Liver (tissue), 9 donors: Measurements from ENCODE around the gene ARAP3. TPM values are rescaled to one million over a fixed set of nuclear protein-coding genes. Genes with fewer than 3 reads are reported as not detected.

Experiments
- DNase-seq: peaks from one replicate; pipeline ENCODE4 v3.0.0-alpha.2; 2017; ENCODE audit warnings: low spot score
- H3K27ac ChIP-seq, 2 donors: one replicate each; pipeline ENCODE4 v1.7.0; 2013; ENCODE audit warnings: inconsistent platforms in 2 of 2, low read length in 2 of 2, control low read depth in 1 of 2, low read depth in 1 of 2, mild to moderate bottlenecking in 1 of 2
- H3K27me3 ChIP-seq, 4 donors: one replicate each; pipeline versions ENCODE4 v1.6.1 to v1.7.0; 2013; ENCODE audit warnings: low read length in 3 of 4, inconsistent platforms in 1 of 4, mild to moderate bottlenecking in 1 of 4, moderate library complexity in 1 of 4; ENCODE audit not compliant: control insufficient read depth in 4 of 4, insufficient read depth in 4 of 4
- H3K36me3 ChIP-seq, 4 donors: one replicate each; pipeline versions ENCODE4 v1.6.1 to v1.7.0; 2013; ENCODE audit warnings: low read length in 3 of 4, mild to moderate bottlenecking in 3 of 4, low read depth in 1 of 4, moderate library complexity in 1 of 4; ENCODE audit not compliant: control insufficient read depth in 4 of 4, insufficient read depth in 3 of 4
- H3K4me1 ChIP-seq, 4 donors: one replicate each; pipeline versions ENCODE4 v1.6.1 to v1.7.0; 2013; ENCODE audit warnings: low read length in 3 of 4, mild to moderate bottlenecking in 3 of 4, moderate library complexity in 1 of 4; ENCODE audit not compliant: control insufficient read depth in 4 of 4, insufficient read depth in 4 of 4
- H3K4me3 ChIP-seq, 3 donors: one replicate each; pipeline versions ENCODE4 v1.6.1 to v1.7.0; 2013; ENCODE audit warnings: low read length in 3 of 3, control low read depth in 1 of 3, low read depth in 1 of 3, mild to moderate bottlenecking in 1 of 3
- H3K9ac ChIP-seq, 2 donors: one replicate each; pipeline ENCODE4 v1.7.0; 2013; ENCODE audit warnings: low read length in 2 of 2, mild to moderate bottlenecking in 2 of 2, moderate library complexity in 2 of 2, control low read depth in 1 of 2, low read depth in 1 of 2
- H3K9me3 ChIP-seq, 4 donors: one replicate each; pipeline versions ENCODE4 v1.6.1 to v1.7.0; 2013; ENCODE audit warnings: low read length in 3 of 4; ENCODE audit not compliant: control insufficient read depth in 4 of 4
- ATF3 ChIP-seq: IDR thresholded peaks from 2 replicates; pipeline ENCODE4 v1.6.1; 2016; ENCODE audit warnings: antibody characterized with exemption
- CTCF ChIP-seq: fragments of 150-350 bp; IDR thresholded peaks from 2 replicates; pipeline ENCODE4 v1.5.1; 2017; ENCODE audit warnings: improper control_type of control experiment, low read depth, low read length; ENCODE audit not compliant: missing input control
- EGR1 ChIP-seq, 2 donors: IDR thresholded peaks; 2 replicates each; pipeline ENCODE4 v1.6.1; 2016 to 2018; ENCODE audit warnings: antibody characterized with exemption in 2 of 2, low read depth in 2 of 2
- FOXA1 ChIP-seq: IDR thresholded peaks from 2 replicates; pipeline ENCODE4 v1.6.1; 2016; ENCODE audit warnings: antibody characterized with exemption
- FOXA2 ChIP-seq: IDR thresholded peaks from 2 replicates; pipeline ENCODE4 v1.6.1; 2016; ENCODE audit warnings: antibody characterized with exemption
- GABPA ChIP-seq, 2 donors: IDR thresholded peaks in 1 of 2; conservative IDR thresholded peaks in 1 of 2; 2 replicates each; pipeline ENCODE4 v1.6.1; 2016; ENCODE audit warnings: antibody characterized with exemption in 2 of 2, mild to moderate bottlenecking in 1 of 2, moderate library complexity in 1 of 2
- HNF4A ChIP-seq, 2 donors: conservative IDR thresholded peaks; 2 replicates each; pipeline ENCODE4 v1.6.1; 2016; ENCODE audit warnings: antibody characterized with exemption in 2 of 2, mild to moderate bottlenecking in 2 of 2
- HNF4G ChIP-seq: IDR thresholded peaks from 2 replicates; pipeline ENCODE4 v1.6.1; 2016; ENCODE audit warnings: antibody characterized with exemption
- JUND ChIP-seq, 2 donors: IDR thresholded peaks; 2 replicates each; pipeline ENCODE4 v1.6.1; 2016; ENCODE audit warnings: antibody characterized with exemption in 2 of 2
- NR2F2 ChIP-seq: IDR thresholded peaks from 2 replicates; pipeline ENCODE4 v1.6.1; 2016; ENCODE audit warnings: antibody characterized with exemption
- RAD21 ChIP-seq, 2 donors: IDR thresholded peaks; 2 replicates each; pipeline ENCODE4 v1.6.1; 2016; ENCODE audit warnings: antibody characterized with exemption in 2 of 2, mild to moderate bottlenecking in 2 of 2
- REST ChIP-seq: IDR thresholded peaks from 2 replicates; pipeline ENCODE4 v1.6.1; 2016; ENCODE audit warnings: antibody characterized with exemption, mild to moderate bottlenecking
- RXRA ChIP-seq, 2 donors: IDR thresholded peaks; 2 replicates each; pipeline ENCODE4 v1.6.1; 2017 to 2018; ENCODE audit warnings: antibody characterized with exemption in 2 of 2, mild to moderate bottlenecking in 1 of 2
- SP1 ChIP-seq: IDR thresholded peaks from 2 replicates; pipeline ENCODE4 v1.6.1; 2018; ENCODE audit warnings: antibody characterized with exemption, mild to moderate bottlenecking
- TAF1 ChIP-seq: conservative IDR thresholded peaks from 2 replicates; pipeline ENCODE4 v1.6.1; 2016; ENCODE audit warnings: antibody characterized with exemption, mild to moderate bottlenecking
- YY1 ChIP-seq: IDR thresholded peaks from 2 replicates; pipeline ENCODE4 v1.6.1; 2016; ENCODE audit warnings: antibody characterized with exemption, mild to moderate bottlenecking
- ZBTB33 ChIP-seq: IDR thresholded peaks from 2 replicates; pipeline ENCODE4 v1.6.1; 2016; ENCODE audit warnings: antibody characterized with exemption
- WGBS: extraction: QIAGEN DNeasy Blood & Tissue Kit; methylation state at CpG from one replicate; pipeline ENCODE4 v1.1.7; 2013; 5-methylcytosine and 5-hydroxymethylcytosine counted together
- polyA plus RNA-seq, 2 donors: library from polyadenylated mRNA; stranded (reverse) in 1 of 2; unstranded in 1 of 2; fragments of 200-250 nt in 1 of 2; fragments of >200 nt in 1 of 2; fragmentation: Nextera tagmentation in 1 of 2; extraction: Ambion mirVana in 1 of 2; gene quantifications; one replicate each; pipeline versions ENCODE4 v1.2.1 to v1.2.3, GENCODE V29; 2013 to 2015
- total RNA-seq, 2 donors: library from RNA; depleted of rRNA; stranded (reverse); fragments of >200 nt; gene quantifications; one replicate each; pipeline ENCODE4 v1.2.3, GENCODE V29; 2014
- donor health status: healthy.
- donor health status: healthy.
- donor health status: healthy.
- donor health status: healthy.
- donor health status: healthy.

Gene ARAP3
- total and polyA plus RNA-seq, 4 donors: 1.6 to 4.7 (median 2.1) TPM

GRCh38 chr5:141683596-141684141 is 1.6 kb upstream of the ARAP3 start:
- Histone ChIP-seq H3K9ac (no peak overlapping the region), H3K27ac (no peak overlapping the region), H3K27me3 (no peaks in the 10 kb centered on the region), H3K4me3 (no peak overlapping the region), H3K36me3 (no peaks in the 10 kb centered on the region), H3K4me1 (peaks cover 2 to 13% (median 5%) of the 10 kb centered on the region in 4 donors), H3K9me3 (no peaks in the 10 kb centered on the region)
- DNase-seq: no peak
- TF ChIP-seq YY1: no peak
- TF ChIP-seq FOXA1: no peak
- no peak for TF ChIP-seq SP1
- no peak for TF ChIP-seq ZBTB33
- no peak for TF ChIP-seq ATF3
- TF ChIP-seq JUND (IDR thresholded peaks at IDR 0.05): no peak
- TF ChIP-seq GABPA (IDR thresholded peaks at IDR 0.05 in 1 of 2, conservative IDR thresholded peaks at IDR 0.05 in 1 of 2): no peak
- no peak for TF ChIP-seq NR2F2
- no peak for TF ChIP-seq EGR1 (IDR thresholded peaks at IDR 0.05; ENCODE audit: low read depth in 2 of 2)
- TF ChIP-seq FOXA2: no peak
- TF ChIP-seq TAF1: no peak
- TF ChIP-seq HNF4G: no peak
- no peak for TF ChIP-seq HNF4A (conservative IDR thresholded peaks at IDR 0.05)
- TF ChIP-seq RXRA (IDR thresholded peaks at IDR 0.05): no peak

GRCh38 chr5:141681295-141681694 is 735 bp downstream of the ARAP3 start:
- peak overlapping the region in 1 of 3 donors; percentile 43 for H3K4me3 ChIP-seq
- TF ChIP-seq REST (no peak), ZBTB33 (no peak), CTCF (no peak), RAD21 (IDR thresholded peaks at IDR 0.05) (no peak), NR2F2 (peak; percentile 7)
- H3K9me3 ChIP-seq: no peaks in the 10 kb centered on the region
- H3K9ac ChIP-seq: peak overlapping the region in 1 of 2 donors; percentile 24
- no peaks in the 10 kb centered on the region for H3K27me3 ChIP-seq
- WGBS: 77% methylated on average over 2 of the region's 2 CpGs
- H3K4me1 ChIP-seq: peaks cover 2 to 13% (median 5%) of the 10 kb centered on the region in 4 donors
- no peaks in the 10 kb centered on the region for H3K36me3 ChIP-seq
- peak overlapping the region; percentile 67 to 75 for H3K27ac ChIP-seq
- DNase-seq: no peak
